GM06990 (cell line): ENCODE data around the gene ZNF609.

Experiments
- DNase-seq: peaks from one replicate; pipeline ENCODE4 v3.0.0-alpha.2; 2011; ENCODE audit not compliant: insufficient read length; ENCODE audit errors: extremely low read depth
- H3K27me3 ChIP-seq: replicated peaks from 2 replicates; pipeline ENCODE4 v1.6.0; 2011; ENCODE audit warnings: low read length; ENCODE audit not compliant: control insufficient read depth, insufficient read depth
- H3K36me3 ChIP-seq: 2 replicates; pipeline ENCODE4 v1.5.1; 2011; ENCODE audit warnings: low read length; ENCODE audit not compliant: control insufficient read depth, insufficient read depth
- H3K4me3 ChIP-seq: replicated peaks from 2 replicates; pipeline ENCODE4 v1.5.1; 2011; ENCODE audit warnings: low read depth, mild to moderate bottlenecking, control low read depth, low read length
- TF ChIP-seq, protein P1 (sequence below): IDR thresholded peaks from 2 replicates; pipeline ENCODE4 v1.5.1; 2011; ENCODE audit warnings: low read length, control low read depth, mild to moderate bottlenecking, inconsistent platforms; ENCODE audit not compliant: insufficient read depth, poor library complexity, severe bottlenecking

The ZNF609 gene

GRCh38 chr15:64527263-64527984 is 67.0 kb downstream of the ZNF609 start:
- Histone ChIP-seq H3K27me3 (no peaks in the 10 kb centered on the region), H3K4me3 (no peak overlapping the region), H3K36me3 (peaks cover 2% of the 10 kb centered on the region)
- TF ChIP-seq, protein P1, sequence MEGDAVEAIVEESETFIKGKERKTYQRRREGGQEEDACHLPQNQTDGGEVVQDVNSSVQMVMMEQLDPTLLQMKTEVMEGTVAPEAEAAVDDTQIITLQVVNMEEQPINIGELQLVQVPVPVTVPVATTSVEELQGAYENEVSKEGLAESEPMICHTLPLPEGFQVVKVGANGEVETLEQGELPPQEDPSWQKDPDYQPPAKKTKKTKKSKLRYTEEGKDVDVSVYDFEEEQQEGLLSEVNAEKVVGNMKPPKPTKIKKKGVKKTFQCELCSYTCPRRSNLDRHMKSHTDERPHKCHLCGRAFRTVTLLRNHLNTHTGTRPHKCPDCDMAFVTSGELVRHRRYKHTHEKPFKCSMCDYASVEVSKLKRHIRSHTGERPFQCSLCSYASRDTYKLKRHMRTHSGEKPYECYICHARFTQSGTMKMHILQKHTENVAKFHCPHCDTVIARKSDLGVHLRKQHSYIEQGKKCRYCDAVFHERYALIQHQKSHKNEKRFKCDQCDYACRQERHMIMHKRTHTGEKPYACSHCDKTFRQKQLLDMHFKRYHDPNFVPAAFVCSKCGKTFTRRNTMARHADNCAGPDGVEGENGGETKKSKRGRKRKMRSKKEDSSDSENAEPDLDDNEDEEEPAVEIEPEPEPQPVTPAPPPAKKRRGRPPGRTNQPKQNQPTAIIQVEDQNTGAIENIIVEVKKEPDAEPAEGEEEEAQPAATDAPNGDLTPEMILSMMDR, result no peak
- no peak for DNase-seq

GRCh38 chr15:64528871-64529270 is 68.5 kb downstream of the ZNF609 start:
- TF ChIP-seq, protein P1, result no peak
- H3K27me3 ChIP-seq, result no peaks in the 10 kb centered on the region
- H3K36me3 ChIP-seq, result peaks cover 2% of the 10 kb centered on the region
- H3K4me3 ChIP-seq, result no peak overlapping the region
- DNase-seq, result no peak

DNA sequence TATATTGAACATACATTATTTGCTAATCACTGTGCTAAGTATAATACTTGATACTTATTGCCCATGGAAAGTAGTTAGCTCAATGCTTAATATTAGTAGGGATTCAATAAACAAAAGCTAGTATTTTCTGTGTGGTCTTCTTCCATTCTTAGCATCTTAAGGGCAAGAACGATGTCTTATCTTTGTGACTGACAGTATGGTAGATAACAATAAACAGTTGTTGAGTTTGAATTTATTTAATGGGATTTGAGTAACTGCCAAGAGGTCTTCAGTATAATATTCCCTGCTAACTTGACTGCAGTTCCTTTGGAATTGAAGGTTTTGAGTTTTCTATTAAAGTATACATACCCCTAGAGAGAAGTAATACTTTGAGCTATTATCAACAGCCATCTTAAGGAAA is 70.1 kb downstream of the ZNF609 start:
- no peak for DNase-seq
- Histone ChIP-seq H3K36me3 (peaks cover 2% of the 10 kb centered on the region), H3K4me3 (no peak overlapping the region), H3K27me3 (no peaks in the 10 kb centered on the region)
- TF ChIP-seq, protein P1, result no peak

GRCh38 chr15:64530918-64531317 is 70.5 kb downstream of the ZNF609 start:
- Histone ChIP-seq H3K4me3 (no peak overlapping the region), H3K36me3 (peaks cover 2% of the 10 kb centered on the region), H3K27me3 (no peaks in the 10 kb centered on the region)
- no peak for DNase-seq
- TF ChIP-seq, protein P1, result no peak

GRCh38 chr15:64532521-64533315 is 72.3 kb downstream of the ZNF609 start:
- peaks cover 2% of the 10 kb centered on the region for H3K36me3 ChIP-seq
- TF ChIP-seq, protein P1, result no peak
- no peaks in the 10 kb centered on the region for H3K27me3 ChIP-seq
- no peak for DNase-seq
- no peak overlapping the region for H3K4me3 ChIP-seq
